Measurements from ENCODE around the gene CALD1.

- no peak for TF ChIP-seq CTCF (conservative IDR thresholded peaks at IDR 0.05 in 1 of 2, IDR thresholded peaks at IDR 0.05 in 1 of 2; ENCODE audit: extremely low read depth in 1 of 2, insufficient read depth in 1 of 2, low read depth in 1 of 2, low read length in 2 of 2)
- no peak for TF ChIP-seq EZH2 (IDR thresholded peaks at IDR 0.05; ENCODE audit: borderline replicate concordance, low read length)
Observed at GRCh38 chr7:134940729-134941128, 161.3 kb downstream of the CALD1 start.

Measured in mammary epithelial cell (primary cell).